Vagina (tissue), 2 donors: Measurements from ENCODE around the gene DLG4. TPM values are rescaled to one million over a fixed set of nuclear protein-coding genes. Genes with fewer than 3 reads are reported as not detected.

ENCODE experiments used
- DNase-seq, 2 donors: peaks; one replicate each; pipeline ENCODE4 v3.0.0-alpha.2; 2017; ENCODE audit errors: extremely low spot score in 2 of 2
- H3K27ac ChIP-seq: fragments of 200-600 bp; sonication (generic); one replicate; pipeline ENCODE4 v1.5.1; 2019
- H3K27me3 ChIP-seq: fragments of 200-600 bp; sonication (generic); one replicate; pipeline ENCODE4 v1.5.1; 2019
- H3K36me3 ChIP-seq, 2 donors: fragments of 200-600 bp; sonication (generic); one replicate each; pipeline ENCODE4 v1.5.1; 2017 to 2019
- H3K4me1 ChIP-seq: fragments of 200-600 bp; sonication (generic); one replicate; pipeline ENCODE4 v1.5.1; 2019
- H3K4me3 ChIP-seq, 2 donors: fragments of 200-600 bp; sonication (generic); 1 replicate in 1 of 2; 2 replicates in 1 of 2; pipeline ENCODE4 v1.5.1; 2016 to 2019
- H3K9me3 ChIP-seq: fragments of 200-600 bp; sonication (generic); one replicate; pipeline ENCODE4 v1.5.1; 2019
- POLR2A ChIP-seq, 2 donors: fragments of 450-650 bp; IDR thresholded peaks; one replicate each; pipeline ENCODE4 v1.6.1; 2017; ENCODE audit warnings: antibody characterized with exemption in 2 of 2, mild to moderate bottlenecking in 2 of 2, moderate library complexity in 2 of 2
- POLR2AphosphoS5 ChIP-seq, 2 donors: sonication (generic); formaldehyde crosslinking; IDR thresholded peaks; one replicate each; pipeline ENCODE4 v1.9.0; 2017; ENCODE audit warnings: antibody characterized with exemption in 2 of 2, mild to moderate bottlenecking in 2 of 2, low read depth in 1 of 2; ENCODE audit not compliant: insufficient read depth in 1 of 2
- intact Hi-C: fragments of 100-400 bp; cut with DNase I; formaldehyde crosslinking; loops from one replicate; pipeline ENCODE4 v1.15.1; 2023
- total RNA-seq: library from RNA; depleted of rRNA; stranded (reverse); fragments of >200 nt; gene quantifications from one replicate; pipeline ENCODE4 v1.2.3, GENCODE V29; 2016
- TF ChIP-seq, protein P1 (sequence below), 3 experiments: fragments of 450-650 bp in 2 of 3; fragments of 200-600 bp in 1 of 3; sonication (generic) in 1 of 3; IDR thresholded peaks; one replicate each; pipeline ENCODE4 v1.5.1; 2017 to 2019; ENCODE audit warnings: antibody characterized with exemption in 3 of 3, mild to moderate bottlenecking in 2 of 3, moderate library complexity in 2 of 3

The DLG4 gene
- total RNA-seq, 1 donor from 2014 or later = 23.3 TPM

GRCh38 chr17:7192271-7192937, 27.2 kb downstream of the DLG4 start:
- TF ChIP-seq, protein P1, sequence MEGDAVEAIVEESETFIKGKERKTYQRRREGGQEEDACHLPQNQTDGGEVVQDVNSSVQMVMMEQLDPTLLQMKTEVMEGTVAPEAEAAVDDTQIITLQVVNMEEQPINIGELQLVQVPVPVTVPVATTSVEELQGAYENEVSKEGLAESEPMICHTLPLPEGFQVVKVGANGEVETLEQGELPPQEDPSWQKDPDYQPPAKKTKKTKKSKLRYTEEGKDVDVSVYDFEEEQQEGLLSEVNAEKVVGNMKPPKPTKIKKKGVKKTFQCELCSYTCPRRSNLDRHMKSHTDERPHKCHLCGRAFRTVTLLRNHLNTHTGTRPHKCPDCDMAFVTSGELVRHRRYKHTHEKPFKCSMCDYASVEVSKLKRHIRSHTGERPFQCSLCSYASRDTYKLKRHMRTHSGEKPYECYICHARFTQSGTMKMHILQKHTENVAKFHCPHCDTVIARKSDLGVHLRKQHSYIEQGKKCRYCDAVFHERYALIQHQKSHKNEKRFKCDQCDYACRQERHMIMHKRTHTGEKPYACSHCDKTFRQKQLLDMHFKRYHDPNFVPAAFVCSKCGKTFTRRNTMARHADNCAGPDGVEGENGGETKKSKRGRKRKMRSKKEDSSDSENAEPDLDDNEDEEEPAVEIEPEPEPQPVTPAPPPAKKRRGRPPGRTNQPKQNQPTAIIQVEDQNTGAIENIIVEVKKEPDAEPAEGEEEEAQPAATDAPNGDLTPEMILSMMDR (IDR thresholded peaks at IDR 0.05) = no peak
- TF ChIP-seq POLR2A (IDR thresholded peaks at IDR 0.05) (no peak), POLR2AphosphoS5 (IDR thresholded peaks at IDR 0.05; ENCODE audit: insufficient read depth in 1 of 2, low read depth in 1 of 2) (no peak)
- Histone ChIP-seq H3K4me3 (no peak overlapping the region), H3K27me3 (no peaks in the 10 kb centered on the region), H3K4me1 (no peaks in the 10 kb centered on the region), H3K9me3 (no peaks in the 10 kb centered on the region), H3K27ac (no peak overlapping the region), H3K36me3 (peaks cover 0 to 40% of the 10 kb centered on the region in 2 donors)
- intact Hi-C loops = no loop called here
- no peak for DNase-seq

DNA sequence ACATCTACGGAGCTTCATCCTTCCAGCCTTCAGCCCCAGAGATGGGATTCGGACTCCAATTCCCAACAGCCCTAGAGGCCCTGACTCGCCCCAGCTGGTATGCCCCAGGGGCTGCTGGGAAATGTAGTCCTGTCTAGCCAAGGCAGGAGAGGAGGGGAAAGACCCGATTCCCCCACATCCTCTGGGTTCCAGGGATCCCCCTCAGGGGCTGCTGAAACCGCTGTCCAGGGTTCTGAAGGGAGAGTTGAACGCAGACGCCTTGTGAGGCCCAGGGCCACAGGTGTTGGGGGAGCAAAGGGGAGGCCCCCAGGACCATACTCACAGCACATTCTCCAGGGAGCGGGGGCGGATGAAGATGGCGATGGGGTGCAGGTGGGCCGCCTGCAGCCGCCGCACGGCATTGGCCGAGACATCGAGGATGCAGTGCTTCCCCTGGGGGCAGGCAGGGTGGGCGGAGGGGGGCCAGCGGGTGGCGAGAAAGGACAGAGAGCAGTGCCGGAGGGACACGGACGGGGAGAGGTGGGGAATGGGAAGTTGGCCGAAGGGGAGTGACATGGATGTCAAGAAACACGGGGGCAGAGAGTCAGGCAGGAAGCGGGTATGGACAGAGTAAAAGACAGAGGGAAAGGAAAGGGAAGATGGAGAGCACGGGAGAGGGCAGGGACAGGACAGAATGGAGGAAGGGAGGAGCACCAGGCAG, 27.9 kb downstream of the DLG4 start:
- intact Hi-C loops = no loop called here
- no peak for TF ChIP-seq POLR2A (IDR thresholded peaks at IDR 0.05)
- TF ChIP-seq, protein P1 (IDR thresholded peaks at IDR 0.05) = no peak
- TF ChIP-seq POLR2AphosphoS5 (IDR thresholded peaks at IDR 0.05; ENCODE audit: insufficient read depth in 1 of 2, low read depth in 1 of 2) = no peak
- no peaks in the 10 kb centered on the region for H3K9me3 ChIP-seq
- H3K4me1 ChIP-seq = no peaks in the 10 kb centered on the region
- peaks cover 0 to 37% of the 10 kb centered on the region in 2 donors for H3K36me3 ChIP-seq
- H3K4me3 ChIP-seq = no peak overlapping the region
- H3K27me3 ChIP-seq = no peaks in the 10 kb centered on the region
- no peak for DNase-seq
- H3K27ac ChIP-seq = no peak overlapping the region

DNA sequence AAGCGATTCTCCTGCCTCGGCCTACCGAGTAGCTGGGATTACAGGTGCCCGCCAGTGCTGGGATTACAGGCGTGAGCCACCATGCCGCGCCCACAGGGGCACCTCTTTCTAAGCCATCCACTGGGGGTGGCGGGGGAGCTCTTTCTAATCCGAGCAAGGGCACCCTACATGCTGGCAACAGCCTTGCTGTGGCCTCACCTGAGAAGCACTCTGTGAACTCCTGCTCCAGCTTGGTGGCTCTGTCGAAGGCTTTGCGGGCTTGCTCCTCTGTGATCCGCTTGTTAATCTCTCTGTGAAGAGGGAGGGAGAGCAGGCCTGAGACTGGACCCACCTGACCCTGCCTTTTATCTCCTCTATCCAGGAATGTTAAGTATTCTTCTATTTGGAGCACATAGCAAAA, 28.6 kb downstream of the DLG4 start:
- no peak for DNase-seq
- Histone ChIP-seq H3K36me3 (peaks cover 0 to 30% of the 10 kb centered on the region in 2 donors), H3K4me3 (no peak overlapping the region), H3K27me3 (no peaks in the 10 kb centered on the region), H3K4me1 (no peaks in the 10 kb centered on the region), H3K27ac (no peak overlapping the region), H3K9me3 (no peaks in the 10 kb centered on the region)
- intact Hi-C loops = no loop called here
- TF ChIP-seq, protein P1 (IDR thresholded peaks at IDR 0.05) = no peak
- TF ChIP-seq POLR2A (IDR thresholded peaks at IDR 0.05) = no peak
- no peak for TF ChIP-seq POLR2AphosphoS5 (IDR thresholded peaks at IDR 0.05; ENCODE audit: insufficient read depth in 1 of 2, low read depth in 1 of 2)

GRCh38 chr17:7190276-7190917, 29.2 kb downstream of the DLG4 start:
- no peaks in the 10 kb centered on the region for H3K4me1 ChIP-seq
- H3K9me3 ChIP-seq = no peaks in the 10 kb centered on the region
- no peaks in the 10 kb centered on the region for H3K27me3 ChIP-seq
- H3K4me3 ChIP-seq = no peak overlapping the region
- intact Hi-C loops = no loop called here
- TF ChIP-seq, protein P1 (IDR thresholded peaks at IDR 0.05) = no peak
- TF ChIP-seq POLR2A (IDR thresholded peaks at IDR 0.05) (no peak), POLR2AphosphoS5 (IDR thresholded peaks at IDR 0.05; ENCODE audit: insufficient read depth in 1 of 2, low read depth in 1 of 2) (no peak)
- H3K27ac ChIP-seq = no peak overlapping the region
- peaks cover 0 to 26% of the 10 kb centered on the region in 2 donors for H3K36me3 ChIP-seq
- no peak for DNase-seq
